Naive B cell (primary cell): ENCODE data around the gene GALK2. TPM values are rescaled to one million over a fixed set of nuclear protein-coding genes. Genes with fewer than 3 reads are reported as not detected.

Experiments used
- ATAC-seq, 2 donors: fragments of 150-1000 bp; cut with Tn5 transposase; 2 replicates each; pipeline ENCODE4 v1.10.0; 2021; ENCODE audit warnings: low read depth in 2 of 2, mild to moderate bottlenecking in 2 of 2, moderate library complexity in 2 of 2
- DNase-seq: peaks from one replicate; pipeline ENCODE4 v3.0.0; 2022
- H3K27ac Mint-ChIP-seq, 6 donors: one replicate each; pipeline ENCODE4 v1.8.0; 2020 to 2022; ENCODE audit warnings: mild to moderate bottlenecking in 6 of 6, mixed read lengths in 6 of 6, moderate library complexity in 5 of 6, inconsistent platforms in 2 of 6
- H3K27me3 Mint-ChIP-seq, 3 donors: one replicate each; pipeline ENCODE4 v1.8.0; 2021 to 2022; ENCODE audit warnings: mixed read lengths in 3 of 3, mild to moderate bottlenecking in 1 of 3
- H3K36me3 Mint-ChIP-seq, 2 donors: one replicate each; pipeline ENCODE4 v1.8.0; 2020 to 2022; ENCODE audit warnings: mixed read lengths in 2 of 2, inconsistent platforms in 1 of 2, mild to moderate bottlenecking in 1 of 2
- H3K4me1 Mint-ChIP-seq, 3 donors: one replicate each; pipeline ENCODE4 v1.8.0; 2020 to 2022; ENCODE audit warnings: mixed read lengths in 3 of 3, inconsistent platforms in 1 of 3, mild to moderate bottlenecking in 1 of 3, moderate library complexity in 1 of 3
- H3K4me3 Mint-ChIP-seq, 8 donors: one replicate each; pipeline ENCODE4 v1.8.0; 2020 to 2022; ENCODE audit warnings: mild to moderate bottlenecking in 8 of 8, mixed read lengths in 8 of 8, moderate library complexity in 8 of 8, inconsistent platforms in 2 of 8
- H3K9me3 Mint-ChIP-seq, 7 donors: one replicate each; pipeline ENCODE4 v1.8.0; 2020 to 2022; ENCODE audit warnings: mixed read lengths in 7 of 7, mild to moderate bottlenecking in 5 of 7, inconsistent platforms in 2 of 7, moderate library complexity in 1 of 7
- polyA plus RNA-seq, 6 donors: library from polyadenylated mRNA; unstranded; fragments of 300-500 nt; fragmentation: Illumina TruSeq; gene quantifications; one replicate each; pipeline ENCODE4 v1.2.3, GENCODE V29; 2021; ENCODE audit warnings: low read depth in 6 of 6

Gene GALK2
- 10 to 100 TPM; 12.6 to 26.4 (median 15.4) TPM for polyA plus RNA-seq

- H3K36me3 Mint-ChIP-seq = no peaks in the 10 kb centered on the region
- H3K9me3 Mint-ChIP-seq = no peaks in the 10 kb centered on the region
- H3K27ac Mint-ChIP-seq = peak within 1 kb of the TSS; percentile 59 to 96 (median 92)
- H3K4me3 Mint-ChIP-seq = peak within 1 kb of the TSS; percentile 85 to 97 (median 96)
- peak; percentile 84 to 86 for ATAC-seq
- H3K4me1 Mint-ChIP-seq = peaks cover 22 to 25% (median 25%) of the 10 kb centered on the region in 3 donors
- peak; percentile 47 for DNase-seq
- H3K27me3 Mint-ChIP-seq = no peaks in the 10 kb centered on the region
Measured at GRCh38 chr15:49169880-49170597, at the start of gene GALK2. GALK2 (plus strand) TSS chr15:49170247; CDS start chr15:49170323, 76 bp downstream.

GRCh38 chr15:49120832-49121231 is 49.2 kb upstream of the GALK2 start:
- DNase-seq (no peak), ATAC-seq (no peak)
- H3K4me1 Mint-ChIP-seq = no peaks in the 10 kb centered on the region
- H3K27me3 Mint-ChIP-seq = no peaks in the 10 kb centered on the region
- no peaks in the 10 kb centered on the region for H3K9me3 Mint-ChIP-seq
- peak overlapping the region in 1 of 6 donors; percentile 48 for H3K27ac Mint-ChIP-seq
- peaks cover 3 to 5% of the 10 kb centered on the region in 2 donors for H3K36me3 Mint-ChIP-seq
- no peak overlapping the region for H3K4me3 Mint-ChIP-seq

GRCh38 chr15:49121901-49122300 is 48.1 kb upstream of the GALK2 start:
- H3K27ac Mint-ChIP-seq = no peak overlapping the region
- ATAC-seq (no peak), DNase-seq (no peak)
- H3K4me3 Mint-ChIP-seq = no peak overlapping the region
- H3K36me3 Mint-ChIP-seq = no peaks in the 10 kb centered on the region
- no peaks in the 10 kb centered on the region for H3K9me3 Mint-ChIP-seq
- no peaks in the 10 kb centered on the region for H3K27me3 Mint-ChIP-seq
- no peaks in the 10 kb centered on the region for H3K4me1 Mint-ChIP-seq

DNA sequence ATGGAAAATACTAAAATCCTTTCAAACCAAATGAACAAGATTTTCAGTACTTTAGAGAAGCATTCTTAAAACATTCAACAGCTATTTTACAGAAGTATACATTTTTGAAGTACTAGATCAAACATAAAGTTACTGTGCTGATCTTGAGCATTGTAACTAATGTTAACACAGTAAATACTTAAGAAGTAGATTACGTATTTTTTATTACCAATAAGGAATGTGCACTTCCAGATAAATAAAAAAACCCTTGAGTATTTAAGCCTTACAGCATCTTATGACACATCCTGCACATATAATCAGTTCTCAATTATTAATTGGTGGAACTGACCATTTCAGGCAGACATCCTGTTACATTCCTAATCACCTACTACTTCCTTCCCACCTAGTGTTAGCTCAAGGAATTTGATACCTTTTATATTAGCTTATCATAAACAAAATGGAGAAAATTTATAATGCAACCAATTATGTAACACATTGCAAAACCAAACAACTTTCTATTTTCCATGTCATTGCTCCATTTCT is 47.4 kb upstream of the GALK2 start:
- DNase-seq = no peak
- Mint-ChIP-seq H3K27ac (no peak overlapping the region), H3K27me3 (no peaks in the 10 kb centered on the region), H3K9me3 (no peaks in the 10 kb centered on the region), H3K4me1 (no peaks in the 10 kb centered on the region), H3K36me3 (no peaks in the 10 kb centered on the region), H3K4me3 (no peak overlapping the region)
- no peak for ATAC-seq

- no peaks in the 10 kb centered on the region for H3K4me1 Mint-ChIP-seq
- H3K36me3 Mint-ChIP-seq = peaks cover 0 to 9% of the 10 kb centered on the region in 2 donors
- H3K27ac Mint-ChIP-seq = no peak overlapping the region
- DNase-seq (no peak), ATAC-seq (no peak)
- H3K27me3 Mint-ChIP-seq = no peaks in the 10 kb centered on the region
- H3K9me3 Mint-ChIP-seq = no peaks in the 10 kb centered on the region
- H3K4me3 Mint-ChIP-seq = no peak overlapping the region
Measured at GRCh38 chr15:49124371-49124770, 45.7 kb upstream of the GALK2 start.

DNA sequence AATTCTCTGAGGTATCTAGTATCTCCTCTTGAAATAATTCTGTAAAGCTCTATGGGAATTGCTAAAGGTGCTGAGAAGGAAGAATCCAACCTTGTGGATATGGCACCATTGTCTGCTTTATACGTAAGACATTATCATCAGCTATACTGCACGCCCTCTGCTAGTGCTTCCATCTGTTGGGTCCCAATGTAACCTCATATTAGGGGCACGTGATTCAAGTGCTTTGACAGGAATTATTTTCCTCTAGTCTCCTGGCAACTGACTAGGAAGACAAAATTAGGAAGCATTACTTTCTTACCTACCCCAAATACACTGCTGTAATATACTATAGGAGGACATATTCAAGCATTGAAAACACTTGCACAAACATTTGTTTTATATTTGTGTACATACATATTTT is 38.6 kb upstream of the GALK2 start:
- no peaks in the 10 kb centered on the region for H3K9me3 Mint-ChIP-seq

DNA sequence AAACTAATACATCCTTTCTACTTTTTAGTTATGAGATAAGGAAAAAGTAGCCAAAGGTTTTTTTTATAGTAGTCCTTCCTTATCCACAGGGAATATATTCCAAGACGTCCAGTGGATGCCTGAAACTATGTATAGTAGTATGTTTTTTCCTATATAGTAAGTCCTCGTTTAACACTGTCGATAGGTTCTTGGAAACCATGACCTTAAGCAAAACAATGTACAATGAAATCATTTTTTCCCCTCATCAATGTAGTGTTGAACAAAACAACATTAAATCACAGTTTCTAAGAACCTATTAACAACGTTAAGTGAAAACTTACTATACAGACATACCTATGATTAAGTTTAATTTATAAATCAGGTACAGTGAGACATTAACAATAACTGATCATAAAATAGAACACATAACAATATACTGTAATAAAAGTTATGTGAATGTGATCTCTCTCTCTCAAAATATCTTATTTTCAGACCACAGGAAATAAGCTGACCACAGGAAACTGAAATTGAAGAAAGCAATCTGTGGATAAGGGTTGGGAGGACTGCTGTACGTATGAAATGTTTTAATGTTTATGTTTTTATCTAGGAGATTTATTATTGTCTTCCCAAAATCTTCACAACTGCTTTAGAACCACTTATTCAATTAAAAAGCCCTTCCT is 35.2 kb upstream of the GALK2 start:
- Mint-ChIP-seq H3K4me1 (no peaks in the 10 kb centered on the region), H3K27ac (peak overlapping the region in 1 of 6 donors; percentile 13), H3K4me3 (no peak overlapping the region), H3K36me3 (peaks cover 13 to 26% of the 10 kb centered on the region in 2 donors), H3K9me3 (no peaks in the 10 kb centered on the region), H3K27me3 (no peaks in the 10 kb centered on the region)
- no peak for DNase-seq
- no peak for ATAC-seq

More for the DNA sequence above, 38.6 kb upstream of the GALK2 start:
- no peak for DNase-seq
- Mint-ChIP-seq H3K4me3 (no peak overlapping the region), H3K27ac (no peak overlapping the region), H3K27me3 (no peaks in the 10 kb centered on the region), H3K36me3 (peaks cover 15 to 39% of the 10 kb centered on the region in 2 donors), H3K4me1 (no peaks in the 10 kb centered on the region)
- ATAC-seq = no peak

GRCh38 chr15:49135342-49135857 is 34.6 kb upstream of the GALK2 start:
- no peak overlapping the region for H3K4me3 Mint-ChIP-seq
- H3K9me3 Mint-ChIP-seq = no peaks in the 10 kb centered on the region
- ATAC-seq (no peak), DNase-seq (no peak)
- peaks cover 8 to 20% of the 10 kb centered on the region in 2 donors for H3K36me3 Mint-ChIP-seq
- no peaks in the 10 kb centered on the region for H3K27me3 Mint-ChIP-seq
- no peaks in the 10 kb centered on the region for H3K4me1 Mint-ChIP-seq
- peak overlapping the region in 1 of 6 donors; percentile 13 for H3K27ac Mint-ChIP-seq

DNA sequence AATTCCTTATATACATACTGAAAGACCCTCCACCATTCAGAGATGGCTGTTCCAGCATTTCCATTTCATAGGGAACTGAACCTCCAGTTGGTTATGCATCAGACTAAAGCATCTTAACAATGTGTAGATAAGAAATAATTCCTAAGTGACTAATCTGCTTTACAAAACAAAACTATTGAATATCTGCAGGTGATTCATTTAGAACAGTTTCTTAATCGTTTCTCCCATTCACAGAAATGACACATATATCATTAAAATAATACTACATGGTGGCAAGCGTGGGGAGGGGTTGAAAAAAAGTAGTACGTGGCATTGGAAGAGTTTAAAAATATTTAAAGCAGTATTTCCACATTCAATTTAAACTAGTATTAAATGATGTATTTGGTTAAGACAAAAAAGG is 34.1 kb upstream of the GALK2 start:
- H3K36me3 Mint-ChIP-seq = peaks cover 8 to 20% of the 10 kb centered on the region in 2 donors
- DNase-seq = no peak
- no peak overlapping the region for H3K4me3 Mint-ChIP-seq
- no peak for ATAC-seq
- H3K27ac Mint-ChIP-seq = no peak overlapping the region
- no peaks in the 10 kb centered on the region for H3K27me3 Mint-ChIP-seq
- H3K9me3 Mint-ChIP-seq = no peaks in the 10 kb centered on the region
- no peaks in the 10 kb centered on the region for H3K4me1 Mint-ChIP-seq

GRCh38 chr15:49137861-49138260 is 32.2 kb upstream of the GALK2 start:
- Mint-ChIP-seq H3K9me3 (no peaks in the 10 kb centered on the region), H3K36me3 (peaks cover 21 to 32% of the 10 kb centered on the region in 2 donors), H3K27me3 (no peaks in the 10 kb centered on the region), H3K4me1 (no peaks in the 10 kb centered on the region), H3K27ac (peak overlapping the region in 1 of 6 donors; percentile 33), H3K4me3 (no peak overlapping the region)
- ATAC-seq (no peak), DNase-seq (no peak)

- peak; percentile 24 for DNase-seq
- Mint-ChIP-seq H3K36me3 (peaks cover 21 to 24% of the 10 kb centered on the region in 2 donors), H3K27ac (peak overlapping the region in 1 of 6 donors; percentile 38), H3K4me3 (no peak overlapping the region), H3K9me3 (no peaks in the 10 kb centered on the region), H3K27me3 (no peaks in the 10 kb centered on the region), H3K4me1 (peaks cover 23 to 40% (median 33%) of the 10 kb centered on the region in 3 donors)
- peak; percentile 35 to 47 for ATAC-seq
Measured at GRCh38 chr15:49145651-49146609, 24.1 kb upstream of the GALK2 start.

DNA sequence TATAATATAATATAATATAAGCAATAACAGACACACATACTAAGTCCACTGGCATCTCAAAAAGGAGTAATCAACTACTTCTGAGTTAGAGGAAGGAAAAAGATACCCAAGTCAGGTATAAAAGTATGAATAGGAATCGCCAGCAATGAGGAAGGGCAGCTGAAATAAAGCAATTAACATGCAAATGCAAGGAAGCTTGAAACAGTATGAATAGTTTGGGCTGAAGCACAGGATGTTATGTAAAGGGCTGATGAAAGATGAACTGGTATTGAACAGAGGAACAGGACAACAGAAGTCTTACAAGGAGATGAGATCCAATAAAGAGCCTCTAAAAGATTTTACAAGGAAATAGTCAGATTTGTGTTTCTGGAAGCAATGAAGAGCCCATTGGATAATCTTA is 21.7 kb upstream of the GALK2 start:
- no peak for ATAC-seq
- peaks cover 4 to 8% of the 10 kb centered on the region in 2 donors for H3K36me3 Mint-ChIP-seq
- H3K27me3 Mint-ChIP-seq = no peaks in the 10 kb centered on the region
- peaks cover 29 to 47% (median 38%) of the 10 kb centered on the region in 3 donors for H3K4me1 Mint-ChIP-seq
- no peaks in the 10 kb centered on the region for H3K9me3 Mint-ChIP-seq
- peak overlapping the region in 2 of 6 donors; percentile 35 to 95 for H3K27ac Mint-ChIP-seq
- no peak for DNase-seq
- peak overlapping the region in 1 of 8 donors; percentile 6 for H3K4me3 Mint-ChIP-seq

DNA sequence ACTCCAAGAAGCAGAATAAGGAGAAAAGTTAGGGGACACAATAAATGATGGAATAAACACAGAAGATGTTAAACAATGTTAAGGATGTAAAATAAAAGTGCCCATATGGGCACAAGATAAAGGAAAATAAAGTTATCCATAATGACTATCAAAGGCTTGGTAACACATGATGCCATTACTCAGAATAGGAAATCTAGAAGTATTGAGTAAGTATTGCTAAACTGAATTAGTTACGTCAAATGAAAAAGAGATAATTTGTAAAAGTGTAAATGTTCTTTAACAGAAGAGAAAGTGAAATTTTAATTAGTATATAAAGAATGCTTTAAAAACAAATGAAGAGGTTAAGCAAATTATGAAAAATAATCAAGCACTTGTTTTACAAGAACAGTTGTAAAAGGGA is 21.3 kb upstream of the GALK2 start:
- H3K27me3 Mint-ChIP-seq = no peaks in the 10 kb centered on the region
- peak overlapping the region in 1 of 8 donors; percentile 6 for H3K4me3 Mint-ChIP-seq
- no peak for DNase-seq

More for the DNA sequence above, 21.3 kb upstream of the GALK2 start:
- Mint-ChIP-seq H3K9me3 (no peaks in the 10 kb centered on the region), H3K27ac (peak overlapping the region in 2 of 6 donors; percentile 35 to 95), H3K36me3 (peaks cover 0 to 5% of the 10 kb centered on the region in 2 donors), H3K4me1 (peaks cover 33 to 50% (median 42%) of the 10 kb centered on the region in 3 donors)
- ATAC-seq = no peak
